ENCODE measurements around the gene DRG2. TPM values are rescaled to one million over a fixed set of nuclear protein-coding genes. Genes with fewer than 3 reads are reported as not detected.

The DRG2 gene
- total and polyA plus RNA-seq, 9 of the 15 experiments (the other 6 are each of a cell fraction or from before 2014, with no cell fraction given): 6.6 to 36.7 (median 26.1) TPM

GRCh38 chr17:18038861-18039534 lies 48.8 kb upstream of the DRG2 start, which contains the start of the genes ATPAF2 and GID4 (continued):
- TF ChIP-seq PREB (CRISPR knock-in tag; IDR thresholded peaks at IDR 0.05) (no peak), TCF7L2 (IDR thresholded peaks at IDR 0.05; ENCODE audit: low read depth, low read length) (peak; percentile 87), POLR2AphosphoS5 (IDR thresholded peaks at IDR 0.05; ENCODE audit: control insufficient read depth, insufficient read depth, low read depth, low read length) (peak; percentile 28; the same call in 1 of the 2 replicates), ZNF583 (CRISPR knock-in tag; IDR thresholded peaks at IDR 0.05) (no peak), FOXP4 (CRISPR knock-in tag; IDR thresholded peaks at IDR 0.05; ENCODE audit: borderline replicate concordance) (no peak), ZNF140 (CRISPR knock-in tag; IDR thresholded peaks at IDR 0.05) (no peak), ARID3A (IDR thresholded peaks at IDR 0.05; ENCODE audit: borderline replicate concordance, low read depth, low read length) (no peak), ZNF165 (CRISPR knock-in tag; IDR thresholded peaks at IDR 0.05; ENCODE audit: borderline replicate concordance) (no peak), ARID2 (IDR thresholded peaks at IDR 0.05) (no peak), TRIM24 (IDR thresholded peaks at IDR 0.05) (no peak), PTBP1 (IDR thresholded peaks at IDR 0.05; ENCODE audit: low read depth, low read length) (no peak), SIN3A (IDR thresholded peaks at IDR 0.05; ENCODE audit: borderline replicate concordance in 2 of 2, control insufficient read depth in 1 of 2, low read depth in 2 of 2, low read length in 2 of 2) (peak; percentile 51 to 60; a peak in 2 of 4 replicates), MAZ (CRISPR knock-in tag; conservative IDR thresholded peaks at IDR 0.05 in 1 of 2, IDR thresholded peaks at IDR 0.05 in 1 of 2) (peak; percentile 67 to 84; a peak in 3 of 4 replicates), RBM39 (optimal IDR thresholded peaks at IDR 0.05; ENCODE audit: low read depth, low read length) (no peak), GABPB2 (CRISPR knock-in tag; conservative IDR thresholded peaks at IDR 0.05) (no peak), NR3C1 (CRISPR knock-in tag; IDR thresholded peaks at IDR 0.05) (no peak), ARNT (IDR thresholded peaks at IDR 0.05) (no peak), SP2 (IDR thresholded peaks at IDR 0.05; ENCODE audit: extremely low read depth, low read depth, low read length, poor library complexity, severe bottlenecking) (peak; percentile 80), CC2D1A (IDR thresholded peaks at IDR 0.05) (no peak; the same call in 1 of the 2 replicates), JUNB (CRISPR knock-in tag; conservative IDR thresholded peaks at IDR 0.05) (no peak), ZNF79 (CRISPR knock-in tag; IDR thresholded peaks at IDR 0.05; ENCODE audit: low read depth) (no peak), NONO (IDR thresholded peaks at IDR 0.05; ENCODE audit: low read depth in 2 of 2, low read length in 1 of 2) (no peak), CBX8 (IDR thresholded peaks at IDR 0.05; ENCODE audit: borderline replicate concordance, extremely low read depth, low read depth, low read length, poor library complexity, severe bottlenecking) (no peak), ILF3 (IDR thresholded peaks at IDR 0.05; ENCODE audit: borderline replicate concordance) (no peak)
